ENCODE data around the gene TMPRSS9. TPM values are rescaled to one million over a fixed set of nuclear protein-coding genes. Genes with fewer than 3 reads are reported as not detected.
"Not testable (repeated sequence)": the region's sequence is repeated elsewhere in the genome, so short reads cannot be mapped to it uniquely, and the experiment has no call there.

TMPRSS9 gene
- total RNA-seq, 1 experiment from 2014 or later = 0.66 TPM

GRCh38 chr19:2455851-2456570 is 95.9 kb downstream of the TMPRSS9 start:
- CTCF ChIA-PET = interaction anchor here (0.6 to 2.7 kb wide), 6 partner anchors 28 to 157 kb away, joined by 3 to 7 read pairs (median 4); partner anchors contain the start of gene TIMM13
- TF ChIP-seq CTCF (IDR thresholded peaks at IDR 0.05; ENCODE audit: insufficient read depth in 1 of 2, low read depth in 1 of 2, low read length in 1 of 2, severe bottlenecking in 1 of 2, unreplicated experiment in 1 of 2) = no peak
- Histone ChIP-seq H3K36me3 (ENCODE audit: control insufficient read depth, insufficient read depth, low read length) (no peaks in the 10 kb centered on the region), H3K4me1 (peaks cover 5% of the 10 kb centered on the region; the same call in 1 of the 2 replicates), H3K4me3 (ENCODE audit: low read depth, low read length) (peak overlapping the region; percentile 98), H3K9me3 (no peaks in the 10 kb centered on the region), H3K27me3 (replicated peaks; ENCODE audit: control insufficient read depth, insufficient read depth, low read length) (no peaks in the 10 kb centered on the region)
- peak overlapping the region; percentile 69 for H3K4me3 Mint-ChIP-seq (ENCODE audit: unreplicated experiment)
- H3K27ac Mint-ChIP-seq (ENCODE audit: unreplicated experiment) = peak overlapping the region; percentile 56
- intact Hi-C loops (cut with micrococcal nuclease; ENCODE audit: unreplicated experiment) = no loop called here
- no peaks in the 10 kb centered on the region for H3K9me3 Mint-ChIP-seq (ENCODE audit: unreplicated experiment)
- no peaks in the 10 kb centered on the region for H3K4me1 Mint-ChIP-seq (ENCODE audit: low read depth, unreplicated experiment)
- no peaks in the 10 kb centered on the region for H3K27me3 Mint-ChIP-seq (ENCODE audit: insufficient read depth, unreplicated experiment)
- POLR2A ChIA-PET = interaction anchor here (1.0 kb wide), 2 partner anchors 20 to 85 kb away, joined by 4 to 22 read pairs; partner anchors contain the start of gene GADD45B
- DNase-seq = peak in 1 of 2 experiments; percentile 36
- H3K36me3 Mint-ChIP-seq (ENCODE audit: insufficient read depth, unreplicated experiment) = peaks cover 16% of the 10 kb centered on the region
- no TSS peak for BruUV-seq (replicated peaks)

GRCh38 chr19:2457394-2458037 is 97.5 kb downstream of the TMPRSS9 start:
- Mint-ChIP-seq H3K27me3 (ENCODE audit: insufficient read depth, unreplicated experiment) (no peaks in the 10 kb centered on the region), H3K4me1 (ENCODE audit: low read depth, unreplicated experiment) (no peaks in the 10 kb centered on the region), H3K36me3 (ENCODE audit: insufficient read depth, unreplicated experiment) (peaks cover 14% of the 10 kb centered on the region), H3K4me3 (ENCODE audit: unreplicated experiment) (peak overlapping the region; percentile 69), H3K27ac (ENCODE audit: unreplicated experiment) (peak overlapping the region; percentile 56), H3K9me3 (ENCODE audit: unreplicated experiment) (no peaks in the 10 kb centered on the region)
- Histone ChIP-seq H3K9me3 (no peaks in the 10 kb centered on the region), H3K36me3 (ENCODE audit: control insufficient read depth, insufficient read depth, low read length) (no peaks in the 10 kb centered on the region), H3K4me3 (ENCODE audit: low read depth, low read length) (peak overlapping the region; percentile 35), H3K27me3 (replicated peaks; ENCODE audit: control insufficient read depth, insufficient read depth, low read length) (no peaks in the 10 kb centered on the region), H3K4me1 (peaks cover 5% of the 10 kb centered on the region; the same call in 1 of the 2 replicates)
- TSS peak; percentile 47 for BruUV-seq (replicated peaks)
- intact Hi-C loops (cut with micrococcal nuclease; ENCODE audit: unreplicated experiment) = no loop called here
- no peak for DNase-seq
- POLR2A ChIA-PET = interaction anchor here (0.7 to 1.0 kb wide), 4 partner anchors 12 to 83 kb away, joined by 4 to 22 read pairs (median 8); partner anchors contain the start of genes GADD45B and TIMM13
- CTCF ChIA-PET = interaction anchor here (0.7 to 2.7 kb wide), 5 partner anchors 119 to 618 kb away, joined by 3 to 7 read pairs (median 3); no protein-coding TSS in a partner anchor
- no peak for TF ChIP-seq CTCF (IDR thresholded peaks at IDR 0.05; ENCODE audit: insufficient read depth in 1 of 2, low read depth in 1 of 2, low read length in 1 of 2, severe bottlenecking in 1 of 2, unreplicated experiment in 1 of 2)

- Mint-ChIP-seq H3K36me3 (ENCODE audit: insufficient read depth, unreplicated experiment) (peaks cover 12% of the 10 kb centered on the region), H3K27ac (ENCODE audit: unreplicated experiment) (no peak overlapping the region), H3K9me3 (ENCODE audit: unreplicated experiment) (no peaks in the 10 kb centered on the region), H3K4me1 (ENCODE audit: low read depth, unreplicated experiment) (no peaks in the 10 kb centered on the region), H3K4me3 (ENCODE audit: unreplicated experiment) (no peak overlapping the region), H3K27me3 (ENCODE audit: insufficient read depth, unreplicated experiment) (no peaks in the 10 kb centered on the region)
- Histone ChIP-seq H3K27me3 (replicated peaks; ENCODE audit: control insufficient read depth, insufficient read depth, low read length) (no peaks in the 10 kb centered on the region), H3K9me3 (no peaks in the 10 kb centered on the region), H3K36me3 (ENCODE audit: control insufficient read depth, insufficient read depth, low read length) (no peaks in the 10 kb centered on the region), H3K4me1 (peaks cover 5% of the 10 kb centered on the region; the same call in 1 of the 2 replicates), H3K4me3 (ENCODE audit: low read depth, low read length) (no peak overlapping the region)
- POLR2A ChIA-PET = interaction anchor here (0.6 kb wide), 1 partner anchor 493 kb away, joined by 3 read pairs; no protein-coding TSS in a partner anchor
- TF ChIP-seq CTCF (IDR thresholded peaks at IDR 0.05; ENCODE audit: insufficient read depth in 1 of 2, low read depth in 1 of 2, low read length in 1 of 2, severe bottlenecking in 1 of 2, unreplicated experiment in 1 of 2) = no peak
- intact Hi-C loops (cut with micrococcal nuclease; ENCODE audit: unreplicated experiment) = no loop called here
- CTCF ChIA-PET = interaction anchor here (2.7 kb wide), 1 partner anchor 153 kb away, joined by 7 read pairs; no protein-coding TSS in a partner anchor
- no peak for DNase-seq
- no TSS peak for BruUV-seq (replicated peaks)
Measured at GRCh38 chr19:2458054-2458453, 98.0 kb downstream of the TMPRSS9 start.

GRCh38 chr19:2458776-2459175 is 98.7 kb downstream of the TMPRSS9 start:
- H3K27me3 Mint-ChIP-seq (ENCODE audit: insufficient read depth, unreplicated experiment); H3K4me1 Mint-ChIP-seq (ENCODE audit: low read depth, unreplicated experiment); H3K4me3 Mint-ChIP-seq (ENCODE audit: unreplicated experiment); BruUV-seq (replicated peaks); CTCF ChIA-PET; H3K4me3 ChIP-seq (ENCODE audit: low read depth, low read length); H3K9me3 Mint-ChIP-seq (ENCODE audit: unreplicated experiment); POLR2A ChIA-PET; H3K27ac Mint-ChIP-seq (ENCODE audit: unreplicated experiment); H3K9me3 ChIP-seq; H3K36me3 ChIP-seq (ENCODE audit: control insufficient read depth, insufficient read depth, low read length); H3K27me3 ChIP-seq (replicated peaks; ENCODE audit: control insufficient read depth, insufficient read depth, low read length); DNase-seq; H3K4me1 ChIP-seq; intact Hi-C loops (cut with micrococcal nuclease; ENCODE audit: unreplicated experiment): not testable (repeated sequence)
- H3K36me3 Mint-ChIP-seq (ENCODE audit: insufficient read depth, unreplicated experiment) = peaks cover 12% of the 10 kb centered on the region

Data from Caco-2 (cell line).